Measurements from ENCODE around the gene HCN2. TPM values are rescaled to one million over a fixed set of nuclear protein-coding genes. Genes with fewer than 3 reads are reported as not detected.

The HCN2 gene
- total RNA-seq, 2 experiments from 2014 or later: 2.1 TPM

- DNase-seq: no peak
- peaks cover 42% of the 10 kb centered on the region for H3K36me3 ChIP-seq (ENCODE audit: insufficient read depth, low read length)
- no peaks in the 10 kb centered on the region for H3K9me3 Mint-ChIP-seq
- ChIA-PET POLR2A (no interaction called here), CTCF (no interaction called here)
- peaks cover 4% of the 10 kb centered on the region for H3K4me1 Mint-ChIP-seq (ENCODE audit: low read depth)
- H3K36me3 Mint-ChIP-seq (ENCODE audit: low read depth): peaks cover 34% of the 10 kb centered on the region
- no peak for ATAC-seq (ENCODE audit: poor library complexity)
- H3K4me3 Mint-ChIP-seq: no peak overlapping the region
- H3K9me3 ChIP-seq (ENCODE audit: control insufficient read depth in 1 of 2, insufficient read depth in 1 of 2, low read length in 2 of 2): no peaks in the 10 kb centered on the region
- peaks cover 7% of the 10 kb centered on the region for H3K4me1 ChIP-seq (ENCODE audit: insufficient read depth, low read length)
- no peak overlapping the region for H3K4me3 ChIP-seq (ENCODE audit: low read length)
- H3K27me3 ChIP-seq (ENCODE audit: control insufficient read depth in 1 of 2, insufficient read depth in 2 of 2, low read length in 2 of 2): no peaks in the 10 kb centered on the region
- TF ChIP-seq CTCF (IDR thresholded peaks at IDR 0.05): no peak
- intact Hi-C loops (cut with DNase I, micrococcal nuclease): no loop called here
- H3K27ac ChIP-seq (ENCODE audit: low read depth in 1 of 2, low read length in 2 of 2): no peak overlapping the region
- H3K27ac Mint-ChIP-seq: no peak overlapping the region
- peaks cover 3% of the 10 kb centered on the region for H3K27me3 Mint-ChIP-seq
These were observed 27.3 kb downstream of the HCN2 start for GRCh38 chr19:616747-617526.

GRCh38 chr19:617551-618246 is 28.0 kb downstream of the HCN2 start:
- peaks cover 3% of the 10 kb centered on the region for H3K4me1 ChIP-seq (ENCODE audit: insufficient read depth, low read length)
- TF ChIP-seq CTCF (IDR thresholded peaks at IDR 0.05): no peak
- H3K9me3 ChIP-seq (ENCODE audit: control insufficient read depth in 1 of 2, insufficient read depth in 1 of 2, low read length in 2 of 2): no peaks in the 10 kb centered on the region
- intact Hi-C loops (cut with DNase I, micrococcal nuclease): no loop called here
- ATAC-seq (ENCODE audit: poor library complexity) (no peak), DNase-seq (no peak)
- Mint-ChIP-seq H3K9me3 (no peaks in the 10 kb centered on the region), H3K27ac (no peak overlapping the region), H3K4me1 (ENCODE audit: low read depth) (peaks cover 4% of the 10 kb centered on the region), H3K27me3 (peaks cover 3% of the 10 kb centered on the region), H3K36me3 (ENCODE audit: low read depth) (peaks cover 34% of the 10 kb centered on the region), H3K4me3 (no peak overlapping the region)
- H3K4me3 ChIP-seq (ENCODE audit: low read length): no peak overlapping the region
- no peaks in the 10 kb centered on the region for H3K27me3 ChIP-seq (ENCODE audit: control insufficient read depth in 1 of 2, insufficient read depth in 2 of 2, low read length in 2 of 2)
- H3K36me3 ChIP-seq (ENCODE audit: insufficient read depth, low read length): peaks cover 44% of the 10 kb centered on the region
- ChIA-PET CTCF (no interaction called here), POLR2A (no interaction called here)
- H3K27ac ChIP-seq (ENCODE audit: low read depth in 1 of 2, low read length in 2 of 2): no peak overlapping the region

GRCh38 chr19:618247-618619 is 28.6 kb downstream of the HCN2 start:
- Mint-ChIP-seq H3K9me3 (no peaks in the 10 kb centered on the region), H3K4me3 (no peak overlapping the region), H3K4me1 (ENCODE audit: low read depth) (peaks cover 4% of the 10 kb centered on the region), H3K27ac (no peak overlapping the region), H3K27me3 (peaks cover 3% of the 10 kb centered on the region), H3K36me3 (ENCODE audit: low read depth) (peaks cover 34% of the 10 kb centered on the region)
- H3K4me3 ChIP-seq (ENCODE audit: low read length): no peak overlapping the region
- H3K27me3 ChIP-seq (ENCODE audit: control insufficient read depth in 1 of 2, insufficient read depth in 2 of 2, low read length in 2 of 2): no peaks in the 10 kb centered on the region
- no peaks in the 10 kb centered on the region for H3K9me3 ChIP-seq (ENCODE audit: control insufficient read depth in 1 of 2, insufficient read depth in 1 of 2, low read length in 2 of 2)
- intact Hi-C loops (cut with DNase I, micrococcal nuclease): no loop called here
- POLR2A ChIA-PET: no interaction called here
- CTCF ChIA-PET: no interaction called here
- DNase-seq (no peak), ATAC-seq (ENCODE audit: poor library complexity) (no peak)
- peaks cover 48% of the 10 kb centered on the region for H3K36me3 ChIP-seq (ENCODE audit: insufficient read depth, low read length)
- no peak for TF ChIP-seq CTCF (IDR thresholded peaks at IDR 0.05)
- H3K4me1 ChIP-seq (ENCODE audit: insufficient read depth, low read length): peaks cover 3% of the 10 kb centered on the region
- H3K27ac ChIP-seq (ENCODE audit: low read depth in 1 of 2, low read length in 2 of 2): no peak overlapping the region

All from CD4-positive, alpha-beta T cell (primary cell).